Measurements from ENCODE around the gene NMNAT2. TPM values are rescaled to one million over a fixed set of nuclear protein-coding genes. Genes with fewer than 3 reads are reported as not detected.

The NMNAT2 gene
- total and polyA plus RNA-seq, 2 of the 8 experiments (the other 6 are each of a cell fraction or from before 2014, with no cell fraction given), result 6.5 to 20.9 TPM

- Histone ChIP-seq H3K14ac (ENCODE audit: insufficient read length) (no peak overlapping the region), H4K91ac (replicated peaks; ENCODE audit: insufficient read length, low read length) (no peak overlapping the region), H3K27ac (ENCODE audit: low read depth, low read length) (no peak overlapping the region), H4K5ac (ENCODE audit: insufficient read length, low read depth, low read length) (no peak overlapping the region), H3K4me2 (ENCODE audit: insufficient read depth in 1 of 2, low read depth in 2 of 2, low read length in 2 of 2) (no peak overlapping the region), H3K56ac (replicated peaks; ENCODE audit: insufficient read length, low read depth, low read length) (no peak overlapping the region), H3K23ac (ENCODE audit: insufficient read length) (no peak overlapping the region), H3K27me3 (replicated peaks in 1 of 4; ENCODE audit: control insufficient read depth in 3 of 4, extremely low read depth in 1 of 4, insufficient read depth in 3 of 4, low read length in 3 of 4) (no peaks in the 10 kb centered on the region), H3K9ac (replicated peaks in 1 of 4; ENCODE audit: extremely low read depth in 1 of 4, low read depth in 3 of 4, low read length in 3 of 4) (no peak overlapping the region), H3K18ac (ENCODE audit: extremely low read depth, low read length) (no peak overlapping the region), H2BK5ac (ENCODE audit: low read depth, low read length) (no peak overlapping the region), H3K79me2 (ENCODE audit: control insufficient read depth in 1 of 2, insufficient read depth in 2 of 2, low read length in 2 of 2) (no peaks in the 10 kb centered on the region), H4K20me1 (replicated peaks in 1 of 2; ENCODE audit: control insufficient read depth in 1 of 2, insufficient read depth in 2 of 2, low read length in 2 of 2) (no peaks in the 10 kb centered on the region), H2BK120ac (replicated peaks; ENCODE audit: low read depth, low read length) (no peak overlapping the region), H3K23me2 (ENCODE audit: low read depth, low read length) (no peaks in the 10 kb centered on the region; the same call in 1 of the 2 replicates), H2AFZ (ENCODE audit: low read length) (no peak overlapping the region), H3K4me1 (replicated peaks in 1 of 4; ENCODE audit: control insufficient read depth in 3 of 4, insufficient read depth in 4 of 4, low read length in 3 of 4) (peaks cover 6 to 22% (median 15%) of the 10 kb centered on the region in 4 experiments), H2BK12ac (ENCODE audit: low read depth, low read length) (no peak overlapping the region), H2BK20ac (ENCODE audit: low read length) (no peak overlapping the region), H3K4ac (replicated peaks; ENCODE audit: insufficient read length, low read depth, low read length) (no peak overlapping the region), H2BK15ac (ENCODE audit: low read length) (no peak overlapping the region), H3K4me3 (ENCODE audit: extremely low read depth in 1 of 4, insufficient read depth in 2 of 4, low read depth in 3 of 4, low read length in 4 of 4) (no peak overlapping the region), H3K9me3 (ENCODE audit: insufficient read depth in 2 of 2, low read depth in 1 of 2, low read length in 1 of 2) (no peaks in the 10 kb centered on the region), H2AK5ac (ENCODE audit: low read depth, low read length) (no peak overlapping the region), H3K79me1 (ENCODE audit: low read depth, low read length) (no peaks in the 10 kb centered on the region), H4K8ac (ENCODE audit: extremely low read depth, insufficient read depth, low read length) (no peak overlapping the region), H3K36me3 (ENCODE audit: control insufficient read depth in 2 of 4, insufficient read depth in 4 of 4, low read length in 3 of 4) (no peaks in the 10 kb centered on the region)
- DNase-seq (ENCODE audit: low read depth in 1 of 2, low spot score in 2 of 2) (no peak), FAIRE-seq (no peak)
- 79% methylated on average over 2 of the region's 2 CpGs; no CpG with 5 or more reads in 1 of the 2 experiments for WGBS, 2 experiments (ENCODE audit: extremely low coverage in 1 of 2, insufficient coverage in 1 of 2, insufficient read length in 1 of 2, insufficient replicate concordance in 2 of 2, low coverage in 1 of 2, low lambda C conversion rate in 2 of 2, missing lambda C conversion rate in 1 of 2)
- POLR2A ChIA-PET (ENCODE audit: partially characterized antibody), result interaction anchor here (1.5 kb wide), 1 partner anchor 16 kb away, joined by 3 read pairs; no protein-coding TSS in a partner anchor
- CTCF ChIA-PET (ENCODE audit: partially characterized antibody), result interaction anchor here (0.8 to 8.9 kb wide), 7 partner anchors 14 to 268 kb away, joined by 3 to 86 read pairs (median 18); no protein-coding TSS in a partner anchor
- no peak for TF ChIP-seq BRCA1 (IDR thresholded peaks at IDR 0.05; ENCODE audit: low read depth, low read length)
- no peak for TF ChIP-seq SAP30 (IDR thresholded peaks at IDR 0.05; ENCODE audit: insufficient read depth, insufficient replicate concordance, low read length)
- no peak for TF ChIP-seq SRF (IDR thresholded peaks at IDR 0.05; ENCODE audit: low read depth, low read length)
- TF ChIP-seq HDAC6 (IDR thresholded peaks at IDR 0.05; ENCODE audit: low read depth, low read length), result no peak
- no peak for TF ChIP-seq SUZ12 (IDR thresholded peaks at IDR 0.05; ENCODE audit: low read length)
- no peak for TF ChIP-seq ASH2L (IDR thresholded peaks at IDR 0.05; ENCODE audit: low read length)
- TF ChIP-seq HDAC2 (IDR thresholded peaks at IDR 0.05; ENCODE audit: borderline replicate concordance in 1 of 2, low read depth in 2 of 2, low read length in 2 of 2), result no peak
- TF ChIP-seq POLR2A (IDR thresholded peaks at IDR 0.05; ENCODE audit: control extremely low read depth in 1 of 2, low read depth in 2 of 2, low read length in 2 of 2), result no peak
- TF ChIP-seq CBX5 (IDR thresholded peaks at IDR 0.05; ENCODE audit: low read depth, low read length), result no peak
- TF ChIP-seq TAF1 (IDR thresholded peaks at IDR 0.05; ENCODE audit: low read depth, low read length), result no peak
- no peak for TF ChIP-seq TEAD4 (IDR thresholded peaks at IDR 0.05; ENCODE audit: low read depth, low read length)
- TF ChIP-seq NANOG (IDR thresholded peaks at IDR 0.05; ENCODE audit: insufficient read depth, low read depth, low read length, poor library complexity, severe bottlenecking), result no peak
- TF ChIP-seq GABPA (IDR thresholded peaks at IDR 0.05; ENCODE audit: borderline replicate concordance, insufficient read depth, low read length), result no peak
- no peak for TF ChIP-seq NRF1 (IDR thresholded peaks at IDR 0.05; ENCODE audit: low read depth, low read length)
- no peak for TF ChIP-seq GTF2F1 (IDR thresholded peaks at IDR 0.05; ENCODE audit: borderline replicate concordance, low read depth, low read length)
Measured at GRCh38 chr1:183230413-183230812, 187.8 kb downstream of the NMNAT2 start.
